ENCODE data around the gene ISY1. TPM values are rescaled to one million over a fixed set of nuclear protein-coding genes. Genes with fewer than 3 reads are reported as not detected.
"Not testable (repeated sequence)": the region's sequence is repeated elsewhere in the genome, so short reads cannot be mapped to it uniquely, and the experiment has no call there.

Gene ISY1
- total RNA-seq, 4 donors from 2014 or later, result 1.6 to 14.2 (median 7.2) TPM

GRCh38 chr3:129139911-129140310 lies 21.0 kb downstream of the ISY1 start:
- H3K27ac ChIP-seq, result no peak overlapping the region
- H3K27me3 ChIP-seq, result no peaks in the 10 kb centered on the region
- peaks cover 0 to 61% (median 22%) of the 10 kb centered on the region in 4 donors for H3K36me3 ChIP-seq
- in situ Hi-C loops (cut with MboI; ENCODE audit: low pct_ligation_motif_present in 1 of 4, low pct_unique_long_range_greater_than_20kb in 1 of 4, low sequenced_read_pairs in 3 of 4) (no loop called here), intact Hi-C loops (cut with DNase I; ENCODE audit: low total_unique reads) (no loop called here)
- no peaks in the 10 kb centered on the region for H3K4me1 ChIP-seq
- no peaks in the 10 kb centered on the region for H3K9me3 ChIP-seq
- TF ChIP-seq EP300 (IDR thresholded peaks at IDR 0.05; ENCODE audit: low read depth) (no peak), POLR2A (IDR thresholded peaks at IDR 0.05) (no peak), POLR2AphosphoS5 (IDR thresholded peaks at IDR 0.05) (no peak)
- TF ChIP-seq, protein P1, sequence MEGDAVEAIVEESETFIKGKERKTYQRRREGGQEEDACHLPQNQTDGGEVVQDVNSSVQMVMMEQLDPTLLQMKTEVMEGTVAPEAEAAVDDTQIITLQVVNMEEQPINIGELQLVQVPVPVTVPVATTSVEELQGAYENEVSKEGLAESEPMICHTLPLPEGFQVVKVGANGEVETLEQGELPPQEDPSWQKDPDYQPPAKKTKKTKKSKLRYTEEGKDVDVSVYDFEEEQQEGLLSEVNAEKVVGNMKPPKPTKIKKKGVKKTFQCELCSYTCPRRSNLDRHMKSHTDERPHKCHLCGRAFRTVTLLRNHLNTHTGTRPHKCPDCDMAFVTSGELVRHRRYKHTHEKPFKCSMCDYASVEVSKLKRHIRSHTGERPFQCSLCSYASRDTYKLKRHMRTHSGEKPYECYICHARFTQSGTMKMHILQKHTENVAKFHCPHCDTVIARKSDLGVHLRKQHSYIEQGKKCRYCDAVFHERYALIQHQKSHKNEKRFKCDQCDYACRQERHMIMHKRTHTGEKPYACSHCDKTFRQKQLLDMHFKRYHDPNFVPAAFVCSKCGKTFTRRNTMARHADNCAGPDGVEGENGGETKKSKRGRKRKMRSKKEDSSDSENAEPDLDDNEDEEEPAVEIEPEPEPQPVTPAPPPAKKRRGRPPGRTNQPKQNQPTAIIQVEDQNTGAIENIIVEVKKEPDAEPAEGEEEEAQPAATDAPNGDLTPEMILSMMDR (IDR thresholded peaks at IDR 0.05), result no peak
- WGBS, 2 donors (ENCODE audit: low coverage in 1 of 2), result 20 to 50% methylated on average over 1 of the region's 1 CpG
- no peak overlapping the region for H3K4me3 ChIP-seq
- DNase-seq, result no peak

DNA sequence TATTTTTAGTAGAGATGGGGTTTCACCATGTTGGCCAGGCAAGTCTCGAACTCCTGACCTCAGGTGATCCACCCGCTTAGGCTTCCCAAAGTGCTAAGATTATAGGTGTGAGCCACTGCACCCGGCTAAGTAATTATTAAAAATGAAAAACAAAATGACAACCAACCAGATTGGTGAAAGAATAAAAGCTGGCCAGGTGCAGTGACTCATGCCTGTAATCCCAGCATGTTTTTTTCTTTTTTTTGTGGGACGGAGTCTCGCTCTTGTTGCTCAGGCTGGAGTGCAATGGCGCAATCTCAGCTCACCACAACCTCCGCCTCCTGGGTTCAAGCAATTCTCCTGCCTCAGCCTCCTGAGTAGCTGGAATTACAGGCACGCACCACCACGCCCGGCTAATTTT lies 24.6 kb downstream of the ISY1 start:
- peaks cover 0 to 72% (median 33%) of the 10 kb centered on the region in 4 donors for H3K36me3 ChIP-seq
- H3K4me3 ChIP-seq; H3K4me1 ChIP-seq; intact Hi-C loops (cut with DNase I; ENCODE audit: low total_unique reads); H3K27ac ChIP-seq; in situ Hi-C loops (cut with MboI; ENCODE audit: low pct_ligation_motif_present in 1 of 4, low pct_unique_long_range_greater_than_20kb in 1 of 4, low sequenced_read_pairs in 3 of 4); DNase-seq; H3K9me3 ChIP-seq; H3K27me3 ChIP-seq: not testable (repeated sequence)
- WGBS, 2 donors (ENCODE audit: low coverage in 1 of 2), result 90 to 95% methylated on average over 10 of the region's 10 CpGs

- Histone ChIP-seq H3K9me3 (no peaks in the 10 kb centered on the region), H3K4me3 (no peak overlapping the region), H3K4me1 (no peaks in the 10 kb centered on the region), H3K27ac (no peak overlapping the region), H3K27me3 (no peaks in the 10 kb centered on the region), H3K36me3 (peaks cover 0 to 74% (median 32%) of the 10 kb centered on the region in 4 donors)
- intact Hi-C loops (cut with DNase I; ENCODE audit: low total_unique reads) (no loop called here), in situ Hi-C loops (cut with MboI; ENCODE audit: low pct_ligation_motif_present in 1 of 4, low pct_unique_long_range_greater_than_20kb in 1 of 4, low sequenced_read_pairs in 3 of 4) (no loop called here)
- WGBS, 2 donors (ENCODE audit: low coverage in 1 of 2), result 90 to 92% methylated on average over 3 to 5 of the region's 5 CpGs
- no peak for DNase-seq
- TF ChIP-seq POLR2AphosphoS5 (IDR thresholded peaks at IDR 0.05) (no peak), EP300 (IDR thresholded peaks at IDR 0.05; ENCODE audit: low read depth) (no peak), POLR2A (IDR thresholded peaks at IDR 0.05) (no peak)
- TF ChIP-seq, protein P1 (IDR thresholded peaks at IDR 0.05), result no peak
These were observed 28.6 kb downstream of the ISY1 start for GRCh38 chr3:129132097-129132866.

- H3K27ac ChIP-seq, result no peak overlapping the region
- no peak for DNase-seq
- peaks cover 0 to 67% (median 29%) of the 10 kb centered on the region in 4 donors for H3K36me3 ChIP-seq
- intact Hi-C loops (cut with DNase I; ENCODE audit: low total_unique reads) (no loop called here), in situ Hi-C loops (cut with MboI; ENCODE audit: low pct_ligation_motif_present in 1 of 4, low pct_unique_long_range_greater_than_20kb in 1 of 4, low sequenced_read_pairs in 3 of 4) (no loop called here)
- no peaks in the 10 kb centered on the region for H3K9me3 ChIP-seq
- 85 to 86% methylated on average over 1 to 2 of the region's 2 CpGs for WGBS, 2 donors (ENCODE audit: low coverage in 1 of 2)
- no peak overlapping the region for H3K4me3 ChIP-seq
- H3K4me1 ChIP-seq, result no peaks in the 10 kb centered on the region
- no peaks in the 10 kb centered on the region for H3K27me3 ChIP-seq
- TF ChIP-seq EP300 (IDR thresholded peaks at IDR 0.05; ENCODE audit: low read depth), result no peak
- TF ChIP-seq, protein P1 (IDR thresholded peaks at IDR 0.05), result no peak
- TF ChIP-seq POLR2A (IDR thresholded peaks at IDR 0.05), result no peak
- TF ChIP-seq POLR2AphosphoS5 (IDR thresholded peaks at IDR 0.05), result no peak
These were observed 29.3 kb downstream of the ISY1 start for GRCh38 chr3:129131465-129132088.
